Ramos (cell line): ENCODE results near the gene ADAMTS3.
"Not testable (repeated sequence)": the region's sequence is repeated elsewhere in the genome, so short reads cannot be mapped to it uniquely, and the experiment has no call there.

Source experiments
- in situ Hi-C: fragments of 300-500 bp; cut with MboI; formaldehyde crosslinking; loops from one replicate; pipeline ENCODE4 v1.14.3; 2022; ENCODE audit warnings: low sequenced_read_pairs; ENCODE audit not compliant: unreplicated experiment

The ADAMTS3 gene

GRCh38 chr4:72425908-72426307 lies 143.1 kb downstream of the ADAMTS3 start:
- in situ Hi-C loops = not testable (repeated sequence)

- in situ Hi-C loops = no loop called here
These were observed 145.0 kb downstream of the ADAMTS3 start for GRCh38 chr4:72424006-72424405.

- in situ Hi-C loops = no loop called here
These were observed 146.6 kb downstream of the ADAMTS3 start for GRCh38 chr4:72422416-72422815.

- in situ Hi-C loops = no loop called here
These were observed 150.6 kb downstream of the ADAMTS3 start for GRCh38 chr4:72418458-72418857.

- in situ Hi-C loops = no loop called here
These were observed 158.9 kb downstream of the ADAMTS3 start for GRCh38 chr4:72410158-72410557.

- in situ Hi-C loops = no loop called here
These were observed 160.5 kb downstream of the ADAMTS3 start for GRCh38 chr4:72408568-72408967.

- in situ Hi-C loops = no loop called here
These were observed 163.6 kb downstream of the ADAMTS3 start for GRCh38 chr4:72405417-72405816.

- in situ Hi-C loops = no loop called here
These were observed 171.7 kb downstream of the ADAMTS3 start for GRCh38 chr4:72397314-72397713.

GRCh38 chr4:72394012-72394663 lies 174.9 kb downstream of the ADAMTS3 start:
- in situ Hi-C loops = no loop called here

- in situ Hi-C loops = no loop called here
These were observed 177.7 kb downstream of the ADAMTS3 start for GRCh38 chr4:72391281-72391680.

GRCh38 chr4:72390409-72390808 lies 178.6 kb downstream of the ADAMTS3 start:
- in situ Hi-C loops = no loop called here

- in situ Hi-C loops = no loop called here
These were observed 180.5 kb downstream of the ADAMTS3 start for GRCh38 chr4:72388521-72388920.

GRCh38 chr4:72387959-72388358 lies 181.1 kb downstream of the ADAMTS3 start:
- in situ Hi-C loops = no loop called here

- in situ Hi-C loops = no loop called here
These were observed 185.6 kb downstream of the ADAMTS3 start for GRCh38 chr4:72383439-72383838.

- in situ Hi-C loops = no loop called here
These were observed 190.1 kb downstream of the ADAMTS3 start for GRCh38 chr4:72378901-72379300.

- in situ Hi-C loops = no loop called here
These were observed 191.4 kb downstream of the ADAMTS3 start for GRCh38 chr4:72377491-72378194.

GRCh38 chr4:72376901-72377300 lies 192.1 kb downstream of the ADAMTS3 start:
- in situ Hi-C loops = no loop called here

- in situ Hi-C loops = no loop called here
These were observed 193.8 kb downstream of the ADAMTS3 start for GRCh38 chr4:72375073-72375736.

- in situ Hi-C loops = no loop called here
These were observed 194.9 kb downstream of the ADAMTS3 start for GRCh38 chr4:72374159-72374558.

- in situ Hi-C loops = no loop called here
These were observed 202.4 kb downstream of the ADAMTS3 start for GRCh38 chr4:72366601-72367000.

GRCh38 chr4:72365981-72366380 lies 203.0 kb downstream of the ADAMTS3 start:
- in situ Hi-C loops = no loop called here
